GM12878 (cell line): Measurements from ENCODE around the gene LDLRAD3. TPM values are rescaled to one million over a fixed set of nuclear protein-coding genes. Genes with fewer than 3 reads are reported as not detected.

Experiments
- ATAC-seq: fragments of 200-7000 bp; cut with Tn5 transposase; 3 replicates; pipeline ENCODE4 v1.9.1; 2020; ENCODE audit warnings: mild to moderate bottlenecking, moderate library complexity
- BruUV-seq: library from RNA; stranded (reverse); fragments of 400-500 nt; replicated peaks from 2 replicates; lab custom pipeline; 2021; lab: Mats Ljungman, UMichigan
- CTCF ChIA-PET: fragments of 300-600 bp; sonication (Branson Sonifier 250); formaldehyde crosslinking; extraction: SDS; loops from one replicate; lab custom pipeline; 2021; ENCODE audit warnings: inconsistent platforms; lab: Yijun Ruan, JAX
- POLR2A ChIA-PET: fragments of 350-600 bp; formaldehyde crosslinking; extraction: SDS; loops from one replicate; lab custom pipeline; 2021; ENCODE audit warnings: inconsistent platforms; lab: Charles Lee
- RAD21 ChIA-PET: fragments of 300-600 bp; sonication (Branson Sonifier 250); formaldehyde crosslinking; loops from one replicate; lab custom pipeline; 2023; ENCODE audit warnings: antibody characterized with exemption; ENCODE audit not compliant: unreplicated experiment; lab: Charles Lee
- SMC1A ChIA-PET: fragments of 300-600 bp; sonication (Branson Sonifier 250); formaldehyde crosslinking; loops from one replicate; lab custom pipeline; 2023; ENCODE audit not compliant: unreplicated experiment, uncharacterized antibody; lab: Charles Lee
- DNase-seq: peaks from one replicate; pipeline ENCODE4 v3.0.0-alpha.2; 2011; ENCODE audit warnings: low read depth, low spot score
- FAIRE-seq: peaks from 3 replicates; lab custom pipeline; 2011; peaks lifted over from hg19 to GRCh38; lab: Jason Lieb, UNC
- H2AFZ ChIP-seq: 2 replicates; pipeline ENCODE4 v1.6.0; 2011; ENCODE audit warnings: low read depth, low read length, control low read depth; ENCODE audit not compliant: control insufficient read depth
- H3K27ac ChIP-seq: 2 replicates; pipeline ENCODE4 v1.5.1; 2011; ENCODE audit warnings: control low read depth; ENCODE audit not compliant: control insufficient read depth, insufficient read depth
- H3K27me3 ChIP-seq, 2 experiments: replicated peaks in 1 of 2; 2 replicates each; pipeline versions ENCODE4 v1.6.0 to v1.6.1; 2011; ENCODE audit warnings: low read length in 1 of 2; ENCODE audit not compliant: control insufficient read depth in 2 of 2, insufficient read depth in 2 of 2
- H3K36me3 ChIP-seq, 2 experiments: 2 replicates each; pipeline ENCODE4 v1.5.1; 2011; ENCODE audit warnings: low read length in 1 of 2; ENCODE audit not compliant: control insufficient read depth in 2 of 2, insufficient read depth in 2 of 2
- H3K4me1 ChIP-seq: 2 replicates; pipeline ENCODE4 v1.6.1; 2011; ENCODE audit warnings: mild to moderate bottlenecking, low read length, moderate library complexity, mixed read lengths; ENCODE audit not compliant: control insufficient read depth, insufficient read depth
- H3K4me2 ChIP-seq: 2 replicates; pipeline ENCODE4 v1.6.0; 2011; ENCODE audit warnings: control low read depth; ENCODE audit not compliant: control insufficient read depth, insufficient read depth
- H3K4me3 ChIP-seq: fragments of 200-600 bp; sonication (generic); 2 replicates; pipeline ENCODE4 v1.5.1; 2016
- H3K79me2 ChIP-seq: 2 replicates; pipeline ENCODE4 v1.6.0; 2011; ENCODE audit warnings: low read length; ENCODE audit not compliant: control insufficient read depth, insufficient read depth
- H3K9ac ChIP-seq: 2 replicates; pipeline ENCODE4 v1.8.0; 2011; ENCODE audit warnings: low read length, control low read depth, mixed read lengths; ENCODE audit not compliant: control insufficient read depth, insufficient read depth
- H3K9me3 ChIP-seq: replicated peaks from 3 replicates; pipeline ENCODE4 v1.5.1; 2011; ENCODE audit warnings: mild to moderate bottlenecking, low read length; ENCODE audit not compliant: control insufficient read depth, insufficient read depth
- H4K20me1 ChIP-seq: 2 replicates; pipeline ENCODE4 v1.6.0; 2011; ENCODE audit not compliant: control insufficient read depth, insufficient read depth
- ATF3 ChIP-seq: IDR thresholded peaks from 2 replicates; pipeline ENCODE4 v1.6.1; 2011; ENCODE audit warnings: low read depth, mild to moderate bottlenecking, low read length, moderate library complexity, borderline replicate concordance; ENCODE audit errors: extremely low read depth
- BACH1 ChIP-seq: fragments of 450-650 bp; IDR thresholded peaks from 2 replicates; pipeline ENCODE4 v1.6.1; 2017; ENCODE audit warnings: mild to moderate bottlenecking, borderline replicate concordance
- PAX5 ChIP-seq: IDR thresholded peaks from 2 replicates; pipeline ENCODE4 v1.6.1; 2011; ENCODE audit warnings: low read depth, low read length, borderline replicate concordance
- POLR2A ChIP-seq: IDR thresholded peaks from 2 replicates; pipeline ENCODE4 v1.6.1; 2011; ENCODE audit warnings: low read depth, mild to moderate bottlenecking, low read length
- SIX5 ChIP-seq: IDR thresholded peaks from 2 replicates; pipeline ENCODE4 v1.6.1; 2011; ENCODE audit warnings: mild to moderate bottlenecking, low read depth, low read length, moderate library complexity; ENCODE audit not compliant: severe bottlenecking
- STAT3 ChIP-seq: IDR thresholded peaks from 2 replicates; pipeline ENCODE4 v1.6.1; 2011; ENCODE audit warnings: low read depth, low read length, improper control_type of control experiment
- TCF7 ChIP-seq: IDR thresholded peaks from 2 replicates; pipeline ENCODE4 v1.6.1; 2014; ENCODE audit warnings: antibody characterized with exemption, borderline replicate concordance
- WRNIP1 ChIP-seq: IDR thresholded peaks from 2 replicates; pipeline ENCODE4 v1.6.1; 2011; ENCODE audit warnings: low read depth, low read length, improper control_type of control experiment, borderline replicate concordance
- WGBS: methylation state at CpG from one replicate; pipeline ENCODE4 v1.1.6; 2016; ENCODE audit warnings: low lambda C conversion rate; ENCODE audit not compliant: insufficient replicate concordance, insufficient coverage; ENCODE audit errors: missing lambda C conversion rate; 5-methylcytosine and 5-hydroxymethylcytosine counted together
- in situ Hi-C: fragments of 300-500 bp; cut with MboI; formaldehyde crosslinking; loops from 9 replicates; pipeline ENCODE4 v1.14.3; 2018; ENCODE audit warnings: mixed read lengths
- intact Hi-C: fragments of 100-400 bp; cut with micrococcal nuclease; formaldehyde crosslinking; loops from one replicate; pipeline ENCODE4 v1.14.2; 2022; ENCODE audit not compliant: unreplicated experiment
- polyA plus RNA-seq, 11 experiments: library from polyadenylated mRNA; depleted of rRNA in 4 of 11; unstranded in 6 of 11; stranded (reverse) in 5 of 11; fragments of >200 nt; fragmentation: Nextera tagmentation in 4 of 11; fragmentation: Illumina TruSeq in 1 of 11; extraction: Ambion mirVana in 4 of 11; extraction: Trizol in 1 of 11; gene quantifications; 1 replicate in 1 of 11; 2 replicates in 10 of 11; pipeline versions ENCODE4 v1.2.1 to v1.2.3, GENCODE V29; 2011 to 2016; ENCODE audit warnings: inconsistent platforms in 2 of 11, missing spikeins in 2 of 11, low read depth in 1 of 11
- total RNA-seq, 4 experiments: library from RNA; depleted of rRNA in 3 of 4; stranded (reverse); fragments of >200 nt in 3 of 4; fragmentation: Illumina TruSeq in 1 of 4; extraction: Trizol in 1 of 4; gene quantifications; 2 replicates each; pipeline versions ENCODE4 v1.2.1 to v1.2.3, GENCODE V29; 2013 to 2021

The LDLRAD3 gene
- total and polyA plus RNA-seq, 10 of the 15 experiments (the other 5 are each of a cell fraction or from before 2014, with no cell fraction given), result 2.5 to 17.2 (median 10.7) TPM

DNA sequence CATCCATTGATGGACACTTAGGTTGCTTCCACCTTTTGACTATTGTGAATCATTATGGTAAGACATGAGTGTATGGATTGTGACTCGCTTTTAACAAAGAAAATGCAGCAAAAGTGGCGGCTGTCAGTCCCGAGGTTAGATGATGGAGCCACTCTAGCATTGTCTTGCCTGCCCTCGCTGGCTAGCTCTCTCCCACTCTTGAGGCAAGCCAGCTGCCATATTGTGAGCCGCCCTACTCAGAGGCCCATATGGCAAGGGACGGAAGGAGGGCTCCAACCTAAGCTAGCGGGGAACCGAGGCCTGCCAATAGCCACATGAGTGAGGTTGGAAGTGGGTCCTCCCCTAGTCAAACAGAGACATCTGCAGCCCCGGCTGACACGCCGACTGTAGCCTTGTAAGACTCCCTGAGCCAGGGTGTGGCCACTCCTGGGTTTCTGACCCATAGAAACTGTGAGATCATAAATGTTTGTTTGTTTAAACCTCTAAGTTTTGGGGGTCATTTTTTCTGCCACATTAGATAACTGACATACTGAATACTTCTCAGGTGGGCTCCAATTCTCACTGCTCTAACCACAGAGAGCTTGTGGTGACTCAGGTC is 160.2 kb downstream of the LDLRAD3 start:
- H3K9ac ChIP-seq, result no peak overlapping the region
- H3K27me3 ChIP-seq, result no peaks in the 10 kb centered on the region
- intact Hi-C loops, result no loop called here
- no peak for TF ChIP-seq BACH1
- TF ChIP-seq, all 136 proteins: peak for 0
- no peak overlapping the region for H2AFZ ChIP-seq
- WGBS, result 57% methylated on average over 11 of the region's 11 CpGs
- H3K79me2 ChIP-seq, result no peaks in the 10 kb centered on the region
- SMC1A ChIA-PET, result interaction anchor here (0.6 kb wide), 1 partner anchor 384 kb away, joined by 3 read pairs; no protein-coding TSS in a partner anchor
- H4K20me1 ChIP-seq, result no peaks in the 10 kb centered on the region
- H3K4me3 ChIP-seq, result no peak overlapping the region
- CTCF ChIA-PET, result interaction anchor here (1.8 kb wide), 1 partner anchor 282 kb away, joined by 8 read pairs; no protein-coding TSS in a partner anchor
- H3K4me2 ChIP-seq, result no peak overlapping the region
- DNase-seq (no peak), FAIRE-seq (no peak), ATAC-seq (no peak)
- H3K27ac ChIP-seq, result no peak overlapping the region
- RAD21 ChIA-PET, result no interaction called here
- POLR2A ChIA-PET, result no interaction called here
- no peaks in the 10 kb centered on the region for H3K36me3 ChIP-seq
- BruUV-seq, result no TSS peak
- H3K4me1 ChIP-seq, result no peaks in the 10 kb centered on the region
- in situ Hi-C loops, result no loop called here
- H3K9me3 ChIP-seq, result no peaks in the 10 kb centered on the region

- no peak overlapping the region for H3K27ac ChIP-seq
- RAD21 ChIA-PET, result no interaction called here
- TF ChIP-seq SIX5 (no peak), POLR2A (no peak), TCF7 (no peak), STAT3 (no peak), WRNIP1 (no peak), PAX5 (no peak), ATF3 (no peak)
- no peak for ATAC-seq
- no peaks in the 10 kb centered on the region for H3K36me3 ChIP-seq
- no peaks in the 10 kb centered on the region for H3K27me3 ChIP-seq
- H3K4me2 ChIP-seq, result no peak overlapping the region
- no peaks in the 10 kb centered on the region for H4K20me1 ChIP-seq
- DNase-seq, result no peak
- SMC1A ChIA-PET, result no interaction called here
- no peaks in the 10 kb centered on the region for H3K79me2 ChIP-seq
- POLR2A ChIA-PET, result no interaction called here
- FAIRE-seq, result no peak
- no peak overlapping the region for H3K4me3 ChIP-seq
- no peak overlapping the region for H3K9ac ChIP-seq
- no peaks in the 10 kb centered on the region for H3K9me3 ChIP-seq
- CTCF ChIA-PET, result interaction anchor here (1.8 kb wide), 1 partner anchor 282 kb away, joined by 8 read pairs; no protein-coding TSS in a partner anchor
- no TSS peak for BruUV-seq
- WGBS, result 5% methylated on average over 4 of the region's 4 CpGs
- no peak overlapping the region for H2AFZ ChIP-seq
- intact Hi-C loops (no loop called here), in situ Hi-C loops (no loop called here)
- no peaks in the 10 kb centered on the region for H3K4me1 ChIP-seq
These were observed 160.8 kb downstream of the LDLRAD3 start for GRCh38 chr11:36104660-36104992.
